Activated naive CD8-positive, alpha-beta T cell (primary cell): ENCODE data around the gene FAM13A.

ENCODE experiments used
- H3K27ac Mint-ChIP-seq: one replicate; pipeline ENCODE4 v1.8.0; 2021; ENCODE audit warnings: mixed read lengths
- H3K27me3 Mint-ChIP-seq: one replicate; pipeline ENCODE4 v1.8.0; 2021; ENCODE audit warnings: mixed read lengths
- H3K36me3 Mint-ChIP-seq: one replicate; pipeline ENCODE4 v1.8.0; 2021; ENCODE audit warnings: mixed read lengths
- H3K4me1 Mint-ChIP-seq: one replicate; pipeline ENCODE4 v1.8.0; 2021; ENCODE audit warnings: low read depth, mixed read lengths
- H3K4me3 Mint-ChIP-seq: one replicate; pipeline ENCODE4 v1.8.0; 2021; ENCODE audit warnings: mild to moderate bottlenecking, mixed read lengths
- H3K9me3 Mint-ChIP-seq: one replicate; pipeline ENCODE4 v1.8.0; 2021; ENCODE audit warnings: low read depth, mixed read lengths

The FAM13A gene

GRCh38 chr4:88822034-88822789, 234.8 kb downstream of the FAM13A start:
- H3K4me1 Mint-ChIP-seq: peaks cover 38% of the 10 kb centered on the region
- H3K36me3 Mint-ChIP-seq: no peaks in the 10 kb centered on the region
- peak overlapping the region; percentile 92 for H3K4me3 Mint-ChIP-seq
- peak overlapping the region; percentile 18 for H3K27ac Mint-ChIP-seq
- no peaks in the 10 kb centered on the region for H3K27me3 Mint-ChIP-seq
- no peaks in the 10 kb centered on the region for H3K9me3 Mint-ChIP-seq

GRCh38 chr4:88821522-88821921, 235.5 kb downstream of the FAM13A start:
- Mint-ChIP-seq H3K27me3 (no peaks in the 10 kb centered on the region), H3K4me3 (no peak overlapping the region), H3K9me3 (no peaks in the 10 kb centered on the region), H3K4me1 (peaks cover 38% of the 10 kb centered on the region), H3K36me3 (no peaks in the 10 kb centered on the region), H3K27ac (no peak overlapping the region)

- no peaks in the 10 kb centered on the region for H3K36me3 Mint-ChIP-seq
- H3K4me3 Mint-ChIP-seq: peak overlapping the region; percentile 36
- peaks cover 38% of the 10 kb centered on the region for H3K4me1 Mint-ChIP-seq
Observed at GRCh38 chr4:88820698-88821415, 236.1 kb downstream of the FAM13A start.

GRCh38 chr4:88819818-88820697, 236.9 kb downstream of the FAM13A start:
- H3K27ac Mint-ChIP-seq: peak overlapping the region; percentile 28

More at GRCh38 chr4:88820698-88821415, 236.1 kb downstream of the FAM13A start:
- no peaks in the 10 kb centered on the region for H3K9me3 Mint-ChIP-seq
- H3K27me3 Mint-ChIP-seq: no peaks in the 10 kb centered on the region
- H3K27ac Mint-ChIP-seq: no peak overlapping the region

GRCh38 chr4:88818631-88819470, 238.1 kb downstream of the FAM13A start:
- H3K4me1 Mint-ChIP-seq: peaks cover 36% of the 10 kb centered on the region
- no peaks in the 10 kb centered on the region for H3K27me3 Mint-ChIP-seq
- no peaks in the 10 kb centered on the region for H3K9me3 Mint-ChIP-seq
- no peak overlapping the region for H3K27ac Mint-ChIP-seq
- H3K36me3 Mint-ChIP-seq: no peaks in the 10 kb centered on the region
- H3K4me3 Mint-ChIP-seq: no peak overlapping the region

More at GRCh38 chr4:88819818-88820697, 236.9 kb downstream of the FAM13A start:
- Mint-ChIP-seq H3K27me3 (no peaks in the 10 kb centered on the region), H3K9me3 (no peaks in the 10 kb centered on the region), H3K4me1 (peaks cover 38% of the 10 kb centered on the region), H3K36me3 (no peaks in the 10 kb centered on the region), H3K4me3 (peak overlapping the region; percentile 27)

- Mint-ChIP-seq H3K27ac (no peak overlapping the region), H3K27me3 (no peaks in the 10 kb centered on the region), H3K36me3 (no peaks in the 10 kb centered on the region), H3K4me3 (no peak overlapping the region), H3K4me1 (peaks cover 25% of the 10 kb centered on the region), H3K9me3 (no peaks in the 10 kb centered on the region)
Observed at GRCh38 chr4:88817740-88818139, 239.2 kb downstream of the FAM13A start.

GRCh38 chr4:88816360-88816759, 240.6 kb downstream of the FAM13A start:
- Mint-ChIP-seq H3K9me3 (peaks cover 5% of the 10 kb centered on the region), H3K36me3 (peaks cover 5% of the 10 kb centered on the region), H3K4me3 (no peak overlapping the region), H3K27me3 (peaks cover 2% of the 10 kb centered on the region), H3K4me1 (peaks cover 19% of the 10 kb centered on the region), H3K27ac (no peak overlapping the region)

GRCh38 chr4:88814043-88814617, 242.9 kb downstream of the FAM13A start:
- H3K9me3 Mint-ChIP-seq: peaks cover 5% of the 10 kb centered on the region
- H3K4me1 Mint-ChIP-seq: peaks cover 7% of the 10 kb centered on the region
- H3K27ac Mint-ChIP-seq: no peak overlapping the region
- H3K27me3 Mint-ChIP-seq: peaks cover 2% of the 10 kb centered on the region
- peaks cover 5% of the 10 kb centered on the region for H3K36me3 Mint-ChIP-seq
- no peak overlapping the region for H3K4me3 Mint-ChIP-seq

GRCh38 chr4:88813013-88813412, 244.0 kb downstream of the FAM13A start:
- Mint-ChIP-seq H3K9me3 (peaks cover 5% of the 10 kb centered on the region), H3K4me1 (no peaks in the 10 kb centered on the region), H3K4me3 (no peak overlapping the region), H3K36me3 (peaks cover 5% of the 10 kb centered on the region), H3K27ac (no peak overlapping the region), H3K27me3 (peaks cover 2% of the 10 kb centered on the region)

GRCh38 chr4:88812420-88812819, 244.6 kb downstream of the FAM13A start:
- Mint-ChIP-seq H3K9me3 (peaks cover 5% of the 10 kb centered on the region), H3K4me1 (no peaks in the 10 kb centered on the region), H3K4me3 (no peak overlapping the region), H3K27ac (no peak overlapping the region), H3K36me3 (peaks cover 5% of the 10 kb centered on the region), H3K27me3 (peaks cover 2% of the 10 kb centered on the region)

- Mint-ChIP-seq H3K27ac (no peak overlapping the region), H3K4me1 (no peaks in the 10 kb centered on the region), H3K27me3 (peaks cover 2% of the 10 kb centered on the region), H3K4me3 (no peak overlapping the region), H3K36me3 (peaks cover 5% of the 10 kb centered on the region), H3K9me3 (peaks cover 5% of the 10 kb centered on the region)
Observed at GRCh38 chr4:88811904-88812303, 245.1 kb downstream of the FAM13A start.

- H3K36me3 Mint-ChIP-seq: peaks cover 5% of the 10 kb centered on the region
- peaks cover 2% of the 10 kb centered on the region for H3K27me3 Mint-ChIP-seq
- H3K9me3 Mint-ChIP-seq: peaks cover 5% of the 10 kb centered on the region
- no peaks in the 10 kb centered on the region for H3K4me1 Mint-ChIP-seq
- no peak overlapping the region for H3K4me3 Mint-ChIP-seq
- no peak overlapping the region for H3K27ac Mint-ChIP-seq
Observed at GRCh38 chr4:88810325-88810724, 246.7 kb downstream of the FAM13A start.

GRCh38 chr4:88809576-88810219, 247.3 kb downstream of the FAM13A start:
- peaks cover 5% of the 10 kb centered on the region for H3K9me3 Mint-ChIP-seq
- peaks cover under 1% of the 10 kb centered on the region for H3K4me1 Mint-ChIP-seq
- H3K36me3 Mint-ChIP-seq: peaks cover 5% of the 10 kb centered on the region
- H3K27me3 Mint-ChIP-seq: peaks cover 2% of the 10 kb centered on the region
- H3K4me3 Mint-ChIP-seq: no peak overlapping the region
- no peak overlapping the region for H3K27ac Mint-ChIP-seq
